ENCODE results near the gene KRT80.

The KRT80 gene

GRCh38 chr12:52221912-52222457, 30.2 kb upstream of the KRT80 start:
- Histone ChIP-seq H3K4me1 (ENCODE audit: insufficient read depth, low read length) (no peaks in the 10 kb centered on the region; the same call in 1 of the 2 replicates), H3K9ac (ENCODE audit: low read depth, low read length) (no peak overlapping the region), H3K9me3 (ENCODE audit: control insufficient read depth, insufficient read depth, low read length) (no peaks in the 10 kb centered on the region), H3K36me3 (ENCODE audit: insufficient read depth, low read length) (no peaks in the 10 kb centered on the region)

GRCh38 chr12:52221070-52221781, 29.4 kb upstream of the KRT80 start:
- Histone ChIP-seq H3K4me1 (ENCODE audit: insufficient read depth, low read length) (no peaks in the 10 kb centered on the region; the same call in 1 of the 2 replicates), H3K36me3 (ENCODE audit: insufficient read depth, low read length) (no peaks in the 10 kb centered on the region), H3K9me3 (ENCODE audit: control insufficient read depth, insufficient read depth, low read length) (no peaks in the 10 kb centered on the region), H3K9ac (ENCODE audit: low read depth, low read length) (no peak overlapping the region)

- Histone ChIP-seq H3K9me3 (ENCODE audit: control insufficient read depth, insufficient read depth, low read length) (no peaks in the 10 kb centered on the region), H3K36me3 (ENCODE audit: insufficient read depth, low read length) (no peaks in the 10 kb centered on the region), H3K9ac (ENCODE audit: low read depth, low read length) (no peak overlapping the region), H3K4me1 (ENCODE audit: insufficient read depth, low read length) (peaks cover 2% of the 10 kb centered on the region; the same call in 1 of the 2 replicates)
These were observed 28.7 kb upstream of the KRT80 start for GRCh38 chr12:52220477-52220876.

- H3K9ac ChIP-seq (ENCODE audit: low read depth, low read length), result no peak overlapping the region
- no peaks in the 10 kb centered on the region for H3K9me3 ChIP-seq (ENCODE audit: control insufficient read depth, insufficient read depth, low read length)
- H3K36me3 ChIP-seq (ENCODE audit: insufficient read depth, low read length), result no peaks in the 10 kb centered on the region
- H3K4me1 ChIP-seq (ENCODE audit: insufficient read depth, low read length), result peaks cover 4% of the 10 kb centered on the region; the same call in 1 of the 2 replicates
These were observed 26.2 kb upstream of the KRT80 start for GRCh38 chr12:52218001-52218400.

- Histone ChIP-seq H3K4me1 (ENCODE audit: insufficient read depth, low read length) (peaks cover 4% of the 10 kb centered on the region; the same call in 1 of the 2 replicates), H3K9ac (ENCODE audit: low read depth, low read length) (no peak overlapping the region), H3K36me3 (ENCODE audit: insufficient read depth, low read length) (no peaks in the 10 kb centered on the region), H3K9me3 (ENCODE audit: control insufficient read depth, insufficient read depth, low read length) (no peaks in the 10 kb centered on the region)
These were observed 25.4 kb upstream of the KRT80 start for GRCh38 chr12:52217223-52217622.

- Histone ChIP-seq H3K9ac (ENCODE audit: low read depth, low read length) (no peak overlapping the region), H3K36me3 (ENCODE audit: insufficient read depth, low read length) (no peaks in the 10 kb centered on the region)
These were observed 25.0 kb upstream of the KRT80 start for GRCh38 chr12:52216807-52217206.

GRCh38 chr12:52216100-52216499, 24.3 kb upstream of the KRT80 start:
- H3K9me3 ChIP-seq (ENCODE audit: control insufficient read depth, insufficient read depth, low read length), result no peaks in the 10 kb centered on the region
- H3K4me1 ChIP-seq (ENCODE audit: insufficient read depth, low read length), result peaks cover 4% of the 10 kb centered on the region; the same call in 1 of the 2 replicates
- no peak overlapping the region for H3K9ac ChIP-seq (ENCODE audit: low read depth, low read length)
- H3K36me3 ChIP-seq (ENCODE audit: insufficient read depth, low read length), result no peaks in the 10 kb centered on the region

More at GRCh38 chr12:52216807-52217206, 25.0 kb upstream of the KRT80 start:
- H3K4me1 ChIP-seq (ENCODE audit: insufficient read depth, low read length), result peaks cover 4% of the 10 kb centered on the region; the same call in 1 of the 2 replicates
- H3K9me3 ChIP-seq (ENCODE audit: control insufficient read depth, insufficient read depth, low read length), result no peaks in the 10 kb centered on the region

GRCh38 chr12:52215587-52216031, 23.8 kb upstream of the KRT80 start:
- Histone ChIP-seq H3K36me3 (ENCODE audit: insufficient read depth, low read length) (no peaks in the 10 kb centered on the region), H3K9me3 (ENCODE audit: control insufficient read depth, insufficient read depth, low read length) (no peaks in the 10 kb centered on the region), H3K9ac (ENCODE audit: low read depth, low read length) (no peak overlapping the region), H3K4me1 (ENCODE audit: insufficient read depth, low read length) (peaks cover 4% of the 10 kb centered on the region; the same call in 1 of the 2 replicates)

- peaks cover 4% of the 10 kb centered on the region; the same call in 1 of the 2 replicates for H3K4me1 ChIP-seq (ENCODE audit: insufficient read depth, low read length)
- no peaks in the 10 kb centered on the region for H3K9me3 ChIP-seq (ENCODE audit: control insufficient read depth, insufficient read depth, low read length)
- H3K36me3 ChIP-seq (ENCODE audit: insufficient read depth, low read length), result no peaks in the 10 kb centered on the region
- H3K9ac ChIP-seq (ENCODE audit: low read depth, low read length), result no peak overlapping the region
These were observed 22.6 kb upstream of the KRT80 start for GRCh38 chr12:52214421-52214802.

- Histone ChIP-seq H3K9me3 (ENCODE audit: control insufficient read depth, insufficient read depth, low read length) (no peaks in the 10 kb centered on the region), H3K9ac (ENCODE audit: low read depth, low read length) (no peak overlapping the region), H3K36me3 (ENCODE audit: insufficient read depth, low read length) (no peaks in the 10 kb centered on the region), H3K4me1 (ENCODE audit: insufficient read depth, low read length) (peaks cover 4% of the 10 kb centered on the region; the same call in 1 of the 2 replicates)
These were observed 22.0 kb upstream of the KRT80 start for GRCh38 chr12:52213564-52214420.

GRCh38 chr12:52212701-52213563, 21.1 kb upstream of the KRT80 start:
- Histone ChIP-seq H3K4me1 (ENCODE audit: insufficient read depth, low read length) (peaks cover 5% of the 10 kb centered on the region; the same call in 1 of the 2 replicates), H3K36me3 (ENCODE audit: insufficient read depth, low read length) (no peaks in the 10 kb centered on the region), H3K9ac (ENCODE audit: low read depth, low read length) (no peak overlapping the region), H3K9me3 (ENCODE audit: control insufficient read depth, insufficient read depth, low read length) (no peaks in the 10 kb centered on the region)

GRCh38 chr12:52211716-52212585, 20.1 kb upstream of the KRT80 start:
- Histone ChIP-seq H3K9me3 (ENCODE audit: control insufficient read depth, insufficient read depth, low read length) (no peaks in the 10 kb centered on the region), H3K4me1 (ENCODE audit: insufficient read depth, low read length) (peaks cover 11% of the 10 kb centered on the region; the same call in 1 of the 2 replicates), H3K36me3 (ENCODE audit: insufficient read depth, low read length) (no peaks in the 10 kb centered on the region), H3K9ac (ENCODE audit: low read depth, low read length) (no peak overlapping the region)

All from ES-I3 (cell line).